ENCODE results near the gene LLCFC1.

DNA sequence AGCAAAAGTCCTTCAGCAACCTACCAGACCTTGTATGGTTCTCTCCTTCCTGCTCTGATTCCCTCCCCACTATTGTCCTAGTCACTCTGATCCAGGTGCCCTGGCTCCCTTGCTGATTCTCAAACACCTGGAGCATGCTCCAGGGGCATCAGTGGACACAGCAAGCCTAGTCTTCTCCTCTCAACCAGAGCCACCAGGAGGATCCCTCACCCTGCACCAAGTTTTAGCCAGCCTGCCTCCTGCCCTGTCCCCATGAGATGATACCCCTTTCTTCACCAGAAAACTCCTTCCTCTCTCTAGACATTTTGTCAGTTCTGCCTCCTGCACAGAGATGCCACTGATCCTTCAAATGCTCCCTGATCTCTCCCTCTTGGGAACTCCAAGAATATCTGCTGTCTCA lies 11.0 kb downstream of the LLCFC1 start:
- TF ChIP-seq, protein P1, sequence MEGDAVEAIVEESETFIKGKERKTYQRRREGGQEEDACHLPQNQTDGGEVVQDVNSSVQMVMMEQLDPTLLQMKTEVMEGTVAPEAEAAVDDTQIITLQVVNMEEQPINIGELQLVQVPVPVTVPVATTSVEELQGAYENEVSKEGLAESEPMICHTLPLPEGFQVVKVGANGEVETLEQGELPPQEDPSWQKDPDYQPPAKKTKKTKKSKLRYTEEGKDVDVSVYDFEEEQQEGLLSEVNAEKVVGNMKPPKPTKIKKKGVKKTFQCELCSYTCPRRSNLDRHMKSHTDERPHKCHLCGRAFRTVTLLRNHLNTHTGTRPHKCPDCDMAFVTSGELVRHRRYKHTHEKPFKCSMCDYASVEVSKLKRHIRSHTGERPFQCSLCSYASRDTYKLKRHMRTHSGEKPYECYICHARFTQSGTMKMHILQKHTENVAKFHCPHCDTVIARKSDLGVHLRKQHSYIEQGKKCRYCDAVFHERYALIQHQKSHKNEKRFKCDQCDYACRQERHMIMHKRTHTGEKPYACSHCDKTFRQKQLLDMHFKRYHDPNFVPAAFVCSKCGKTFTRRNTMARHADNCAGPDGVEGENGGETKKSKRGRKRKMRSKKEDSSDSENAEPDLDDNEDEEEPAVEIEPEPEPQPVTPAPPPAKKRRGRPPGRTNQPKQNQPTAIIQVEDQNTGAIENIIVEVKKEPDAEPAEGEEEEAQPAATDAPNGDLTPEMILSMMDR (IDR thresholded peaks at IDR 0.05; ENCODE audit: low read depth, low read length) = no peak
- TF ChIP-seq EZH2phosphoT487 (IDR thresholded peaks at IDR 0.05; ENCODE audit: low read depth) = no peak
